Activated gamma-delta T cell treated with anti-CD3 and anti-CD28 coated beads, Interleukin-2, amount 50 U/mL, for 16 hours (primary cell): ENCODE measurements around the gene CRYBB2.
"Not testable (repeated sequence)": the region's sequence is repeated elsewhere in the genome, so short reads cannot be mapped to it uniquely, and the experiment has no call there.

Source experiments
- DNase-seq: peaks from one replicate; pipeline ENCODE4 v3.0.0-alpha.2; 2020; ENCODE audit warnings: low read depth

The CRYBB2 gene

GRCh38 chr22:25233706-25234105 is 14.3 kb downstream of the CRYBB2 start:
- DNase-seq: not testable (repeated sequence)

- peak; percentile 29 for DNase-seq
Observed at GRCh38 chr22:25235547-25236290, 16.3 kb downstream of the CRYBB2 start.

GRCh38 chr22:25236417-25236816 is 17.0 kb downstream of the CRYBB2 start:
- no peak for DNase-seq

GRCh38 chr22:25237503-25237902 is 18.1 kb downstream of the CRYBB2 start:
- DNase-seq: no peak

GRCh38 chr22:25238058-25238457 is 18.6 kb downstream of the CRYBB2 start:
- DNase-seq: not testable (repeated sequence)

GRCh38 chr22:25255169-25255568 is 35.7 kb downstream of the CRYBB2 start:
- not testable (repeated sequence) for DNase-seq

GRCh38 chr22:25267567-25267966 is 48.1 kb downstream of the CRYBB2 start:
- not testable (repeated sequence) for DNase-seq

- DNase-seq: not testable (repeated sequence)
Observed at GRCh38 chr22:25268902-25269301, 49.5 kb downstream of the CRYBB2 start.

GRCh38 chr22:25270061-25270460 is 50.6 kb downstream of the CRYBB2 start:
- not testable (repeated sequence) for DNase-seq

GRCh38 chr22:25273231-25273630 is 53.8 kb downstream of the CRYBB2 start:
- DNase-seq: not testable (repeated sequence)

GRCh38 chr22:25273928-25274327 is 54.5 kb downstream of the CRYBB2 start:
- DNase-seq: not testable (repeated sequence)

GRCh38 chr22:25280118-25280517 is 60.7 kb downstream of the CRYBB2 start:
- DNase-seq: not testable (repeated sequence)
